K562 (cell line): ENCODE results near the gene GPR37L1.

ENCODE experiments used
- BRCA1 ChIP-seq, 2 experiments: fragments of 450-650 bp in 1 of 2; sonication (generic) in 1 of 2; formaldehyde crosslinking in 1 of 2; IDR thresholded peaks; 2 replicates each; pipeline versions ENCODE4 v1.5.0 to v1.6.1; 2017 to 2020; ENCODE audit warnings: mild to moderate bottlenecking in 1 of 2, missing genetic modification reagents in 1 of 2
- NFE2L1 ChIP-seq: fragments of 450-650 bp; IDR thresholded peaks from 2 replicates; pipeline ENCODE4 v1.6.1; 2016; ENCODE audit warnings: missing genetic modification characterization, low read depth, mild to moderate bottlenecking, missing compliant biosample characterization, moderate library complexity, borderline replicate concordance

- no peak for TF ChIP-seq NFE2L1 (tag)
- TF ChIP-seq BRCA1 (IDR thresholded peaks at IDR 0.05) = no peak
- TF ChIP-seq BRCA1 (CRISPR knock-in tag; IDR thresholded peaks at IDR 0.05) = no peak
Observed at GRCh38 chr1:202163281-202164270, 40.9 kb downstream of the GPR37L1 start.
